GM18951 (cell line): ENCODE measurements around the gene RALGPS1.

Experiments
- POLR2A ChIP-seq: IDR thresholded peaks from 4 replicates; pipeline ENCODE4 v1.6.1; 2011; ENCODE audit warnings: mild to moderate bottlenecking; ENCODE audit not compliant: insufficient read length, insufficient read depth; ENCODE audit errors: extremely low read depth
- in situ Hi-C: fragments of 300-500 bp; cut with MboI; formaldehyde crosslinking; loops from one replicate; pipeline ENCODE4 v1.12.0; 2022; ENCODE audit warnings: low sequenced_read_pairs, mixed read lengths, inconsistent platforms; ENCODE audit not compliant: unreplicated experiment

Gene RALGPS1

GRCh38 chr9:127116957-127117356, 202.4 kb downstream of the RALGPS1 start:
- in situ Hi-C loops = no loop called here

GRCh38 chr9:127117801-127118200, 203.2 kb downstream of the RALGPS1 start:
- no peak for TF ChIP-seq POLR2A
- in situ Hi-C loops = no loop called here

More at GRCh38 chr9:127116957-127117356, 202.4 kb downstream of the RALGPS1 start:
- TF ChIP-seq POLR2A = no peak

- no peak for TF ChIP-seq POLR2A
- in situ Hi-C loops = no loop called here
These were observed 204.2 kb downstream of the RALGPS1 start for GRCh38 chr9:127118597-127119319.

- in situ Hi-C loops = no loop called here
- TF ChIP-seq POLR2A = no peak
These were observed 204.7 kb downstream of the RALGPS1 start for GRCh38 chr9:127119320-127119709.

- in situ Hi-C loops = no loop called here
- TF ChIP-seq POLR2A = no peak
These were observed 207.1 kb downstream of the RALGPS1 start for GRCh38 chr9:127121628-127122175.

GRCh38 chr9:127122176-127123063, 207.8 kb downstream of the RALGPS1 start, which contains the start of gene ANGPTL2:
ANGPTL2 (minus strand) TSS chr9:127122635; CDS start chr9:127108731, 13,904 bp downstream.
- in situ Hi-C loops = no loop called here
- no peak for TF ChIP-seq POLR2A

- TF ChIP-seq POLR2A = no peak
- in situ Hi-C loops = no loop called here
These were observed 208.7 kb downstream of the RALGPS1 start for GRCh38 chr9:127123064-127123890.

- TF ChIP-seq POLR2A = no peak
- in situ Hi-C loops = no loop called here
These were observed 209.5 kb downstream of the RALGPS1 start for GRCh38 chr9:127124111-127124531.

- in situ Hi-C loops = no loop called here
- TF ChIP-seq POLR2A = no peak
These were observed 210.2 kb downstream of the RALGPS1 start for GRCh38 chr9:127124792-127125191.

- in situ Hi-C loops = no loop called here
- TF ChIP-seq POLR2A = no peak
These were observed 212.4 kb downstream of the RALGPS1 start for GRCh38 chr9:127126971-127127370.

- in situ Hi-C loops = no loop called here
- no peak for TF ChIP-seq POLR2A
These were observed 213.9 kb downstream of the RALGPS1 start for GRCh38 chr9:127128341-127129072.

- no peak for TF ChIP-seq POLR2A
- in situ Hi-C loops = no loop called here
These were observed 214.6 kb downstream of the RALGPS1 start for GRCh38 chr9:127129073-127129717.

- in situ Hi-C loops = no loop called here
These were observed 215.1 kb downstream of the RALGPS1 start for GRCh38 chr9:127129718-127130085.

More at GRCh38 chr9:127129718-127130085, 215.1 kb downstream of the RALGPS1 start:
- TF ChIP-seq POLR2A = no peak
